K562 (cell line): ENCODE results near the gene RRBP1. TPM values are rescaled to one million over a fixed set of nuclear protein-coding genes. Genes with fewer than 3 reads are reported as not detected.

ENCODE experiments used
- ATF1 ChIP-seq, 2 experiments: fragments of 450-650 bp in 1 of 2; IDR thresholded peaks; 2 replicates each; pipeline ENCODE4 v1.6.1; 2016; ENCODE audit warnings: missing compliant biosample characterization in 1 of 2, missing genetic modification characterization in 1 of 2
- CCNT2 ChIP-seq: IDR thresholded peaks from 2 replicates; pipeline ENCODE4 v1.6.1; 2011; ENCODE audit warnings: borderline replicate concordance, low read depth, mild to moderate bottlenecking, moderate library complexity, mixed read lengths, low read length; ENCODE audit not compliant: insufficient read length; ENCODE audit errors: extremely low read depth
- MAFK ChIP-seq: IDR thresholded peaks from 2 replicates; pipeline ENCODE4 v1.6.1; 2011; ENCODE audit warnings: low read length, improper control_type of control experiment
- MCM7 ChIP-seq, 2 experiments: fragments of 450-650 bp; IDR thresholded peaks; 2 replicates each; pipeline ENCODE4 v1.6.1; 2016 to 2018
- MTA2 ChIP-seq: fragments of 450-650 bp; IDR thresholded peaks from 2 replicates; pipeline ENCODE4 v1.6.1; 2016; ENCODE audit warnings: low read depth
- MYBL2 ChIP-seq, 2 experiments: fragments of 450-650 bp in 1 of 2; sonication (generic) in 1 of 2; formaldehyde crosslinking in 1 of 2; IDR thresholded peaks; 2 replicates each; pipeline versions ENCODE4 v1.6.1 to v1.8.1; 2017 to 2022; ENCODE audit warnings: borderline replicate concordance in 1 of 2, inconsistent platforms in 1 of 2, low read depth in 1 of 2, mild to moderate bottlenecking in 1 of 2, missing genetic modification reagents in 1 of 2, moderate library complexity in 1 of 2
- NFXL1 ChIP-seq: fragments of 450-650 bp; formaldehyde crosslinking; IDR thresholded peaks from 2 replicates; pipeline ENCODE4 v1.4.0; 2021; ENCODE audit warnings: mild to moderate bottlenecking
- ZKSCAN1 ChIP-seq: fragments of 150-350 bp; IDR thresholded peaks from 2 replicates; pipeline ENCODE4 v1.6.1; 2016; ENCODE audit warnings: low read depth, low read length
- polyA plus RNA-seq, 8 experiments: library from polyadenylated mRNA; depleted of rRNA in 4 of 8; stranded (reverse) in 5 of 8; unstranded in 3 of 8; fragments of >200 nt; fragmentation: Nextera tagmentation in 2 of 8; fragmentation: Illumina TruSeq in 1 of 8; extraction: Ambion mirVana in 2 of 8; extraction: Trizol in 1 of 8; gene quantifications; 2 replicates each; pipeline versions ENCODE4 v1.2.1 to v1.2.3, GENCODE V29; 2011 to 2014; ENCODE audit warnings: inconsistent platforms in 1 of 8, missing spikeins in 1 of 8
- total RNA-seq, 7 experiments: library from RNA; depleted of rRNA in 6 of 7; stranded (reverse); fragments of >200 nt in 6 of 7; fragmentation: Illumina TruSeq in 2 of 7; extraction: Trizol in 2 of 7; gene quantifications; 2 replicates each; pipeline versions ENCODE4 v1.2.1 to v1.2.3, GENCODE V29; 2011 to 2021; ENCODE audit warnings: low replicate concordance in 1 of 7
- TF ChIP-seq, protein P1 (sequence below): fragments of 450-650 bp; formaldehyde crosslinking; IDR thresholded peaks from 2 replicates; pipeline ENCODE4 v1.4.0; 2020; ENCODE audit warnings: mild to moderate bottlenecking, mixed read lengths
- TF ChIP-seq, protein P2 (sequence below): IDR thresholded peaks from 2 replicates; pipeline ENCODE4 v1.6.1; 2012; ENCODE audit warnings: low read depth, low read length, improper control_type of control experiment, borderline replicate concordance
- TF ChIP-seq, protein P3 (sequence below): sonication (generic); formaldehyde crosslinking; IDR thresholded peaks from 2 replicates; pipeline ENCODE4 v1.8.0; 2022; ENCODE audit warnings: mild to moderate bottlenecking, missing genetic modification reagents
- TF ChIP-seq, protein P4 (sequence below): fragments of 450-650 bp; IDR thresholded peaks from 2 replicates; pipeline ENCODE4 v1.6.1; 2016; ENCODE audit warnings: mild to moderate bottlenecking, moderate library complexity

RRBP1 gene
- total and polyA plus RNA-seq, 9 of the 15 experiments (the other 6 are each of a cell fraction or from before 2014, with no cell fraction given): 0.84 to 32.0 (median 17.6) TPM

DNA sequence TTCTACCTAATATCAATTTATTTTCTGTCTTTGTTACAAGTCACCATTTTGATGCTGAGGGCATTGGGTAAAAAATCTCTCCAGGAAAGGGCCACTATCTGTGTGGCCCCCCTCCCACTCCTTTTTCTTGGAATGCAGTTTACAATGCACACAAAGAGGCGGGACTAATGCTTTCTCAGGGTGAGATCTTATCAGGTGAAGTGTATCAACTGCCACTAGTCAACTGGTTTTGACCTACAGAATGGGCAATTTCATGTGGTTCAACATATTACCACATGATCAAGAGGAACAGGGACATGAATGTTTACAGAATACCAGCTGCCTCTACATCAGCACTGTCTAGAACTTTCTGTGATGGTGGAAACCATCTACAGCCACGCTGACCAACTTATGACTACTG, 3.7 kb downstream of the RRBP1 start (continued):
- TF ChIP-seq, protein P1, sequence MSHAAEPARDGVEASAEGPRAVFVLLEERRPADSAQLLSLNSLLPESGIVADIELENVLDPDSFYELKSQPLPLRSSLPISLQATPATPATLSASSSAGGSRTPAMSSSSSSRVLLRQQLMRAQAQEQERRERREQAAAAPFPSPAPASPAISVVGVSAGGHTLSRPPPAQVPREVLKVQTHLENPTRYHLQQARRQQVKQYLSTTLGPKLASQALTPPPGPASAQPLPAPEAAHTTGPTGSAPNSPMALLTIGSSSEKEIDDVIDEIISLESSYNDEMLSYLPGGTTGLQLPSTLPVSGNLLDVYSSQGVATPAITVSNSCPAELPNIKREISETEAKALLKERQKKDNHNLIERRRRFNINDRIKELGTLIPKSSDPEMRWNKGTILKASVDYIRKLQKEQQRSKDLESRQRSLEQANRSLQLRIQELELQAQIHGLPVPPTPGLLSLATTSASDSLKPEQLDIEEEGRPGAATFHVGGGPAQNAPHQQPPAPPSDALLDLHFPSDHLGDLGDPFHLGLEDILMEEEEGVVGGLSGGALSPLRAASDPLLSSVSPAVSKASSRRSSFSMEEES: no peak
- TF ChIP-seq MAFK (no peak), MCM7 (IDR thresholded peaks at IDR 0.05) (no peak), ATF1 (CRISPR knock-in tag; IDR thresholded peaks at IDR 0.05) (no peak), ATF1 (tag; IDR thresholded peaks at IDR 0.05) (no peak), ZKSCAN1 (no peak), MTA2 (no peak), MYBL2 (IDR thresholded peaks at IDR 0.05; ENCODE audit: low read depth) (no peak), MYBL2 (CRISPR knock-in tag; IDR thresholded peaks at IDR 0.05; ENCODE audit: borderline replicate concordance) (no peak), NFXL1 (CRISPR knock-in tag) (no peak), CCNT2 (no peak)
- TF ChIP-seq, protein P2, sequence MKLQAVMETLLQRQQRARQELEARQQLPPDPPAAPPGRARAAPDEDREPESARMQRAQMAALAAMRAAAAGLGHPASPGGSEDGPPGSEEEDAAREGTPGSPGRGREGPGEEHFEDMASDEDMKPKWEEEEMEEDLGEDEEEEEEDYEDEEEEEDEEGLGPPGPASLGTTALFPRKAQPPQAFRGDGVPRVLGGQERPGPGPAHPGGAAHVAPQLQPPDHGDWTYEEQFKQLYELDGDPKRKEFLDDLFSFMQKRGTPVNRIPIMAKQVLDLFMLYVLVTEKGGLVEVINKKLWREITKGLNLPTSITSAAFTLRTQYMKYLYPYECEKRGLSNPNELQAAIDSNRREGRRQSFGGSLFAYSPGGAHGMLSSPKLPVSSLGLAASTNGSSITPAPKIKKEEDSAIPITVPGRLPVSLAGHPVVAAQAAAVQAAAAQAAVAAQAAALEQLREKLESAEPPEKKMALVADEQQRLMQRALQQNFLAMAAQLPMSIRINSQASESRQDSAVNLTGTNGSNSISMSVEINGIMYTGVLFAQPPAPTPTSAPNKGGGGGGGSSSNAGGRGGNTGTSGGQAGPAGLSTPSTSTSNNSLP: no peak
- TF ChIP-seq, protein P3, sequence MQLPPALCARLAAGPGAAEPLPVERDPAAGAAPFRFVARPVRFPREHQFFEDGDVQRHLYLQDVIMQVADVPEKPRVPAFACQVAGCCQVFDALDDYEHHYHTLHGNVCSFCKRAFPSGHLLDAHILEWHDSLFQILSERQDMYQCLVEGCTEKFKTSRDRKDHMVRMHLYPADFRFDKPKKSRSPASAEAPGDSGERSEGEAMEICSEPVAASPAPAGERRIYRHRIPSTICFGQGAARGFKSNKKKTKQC (CRISPR knock-in tag): no peak
- TF ChIP-seq, protein P4, sequence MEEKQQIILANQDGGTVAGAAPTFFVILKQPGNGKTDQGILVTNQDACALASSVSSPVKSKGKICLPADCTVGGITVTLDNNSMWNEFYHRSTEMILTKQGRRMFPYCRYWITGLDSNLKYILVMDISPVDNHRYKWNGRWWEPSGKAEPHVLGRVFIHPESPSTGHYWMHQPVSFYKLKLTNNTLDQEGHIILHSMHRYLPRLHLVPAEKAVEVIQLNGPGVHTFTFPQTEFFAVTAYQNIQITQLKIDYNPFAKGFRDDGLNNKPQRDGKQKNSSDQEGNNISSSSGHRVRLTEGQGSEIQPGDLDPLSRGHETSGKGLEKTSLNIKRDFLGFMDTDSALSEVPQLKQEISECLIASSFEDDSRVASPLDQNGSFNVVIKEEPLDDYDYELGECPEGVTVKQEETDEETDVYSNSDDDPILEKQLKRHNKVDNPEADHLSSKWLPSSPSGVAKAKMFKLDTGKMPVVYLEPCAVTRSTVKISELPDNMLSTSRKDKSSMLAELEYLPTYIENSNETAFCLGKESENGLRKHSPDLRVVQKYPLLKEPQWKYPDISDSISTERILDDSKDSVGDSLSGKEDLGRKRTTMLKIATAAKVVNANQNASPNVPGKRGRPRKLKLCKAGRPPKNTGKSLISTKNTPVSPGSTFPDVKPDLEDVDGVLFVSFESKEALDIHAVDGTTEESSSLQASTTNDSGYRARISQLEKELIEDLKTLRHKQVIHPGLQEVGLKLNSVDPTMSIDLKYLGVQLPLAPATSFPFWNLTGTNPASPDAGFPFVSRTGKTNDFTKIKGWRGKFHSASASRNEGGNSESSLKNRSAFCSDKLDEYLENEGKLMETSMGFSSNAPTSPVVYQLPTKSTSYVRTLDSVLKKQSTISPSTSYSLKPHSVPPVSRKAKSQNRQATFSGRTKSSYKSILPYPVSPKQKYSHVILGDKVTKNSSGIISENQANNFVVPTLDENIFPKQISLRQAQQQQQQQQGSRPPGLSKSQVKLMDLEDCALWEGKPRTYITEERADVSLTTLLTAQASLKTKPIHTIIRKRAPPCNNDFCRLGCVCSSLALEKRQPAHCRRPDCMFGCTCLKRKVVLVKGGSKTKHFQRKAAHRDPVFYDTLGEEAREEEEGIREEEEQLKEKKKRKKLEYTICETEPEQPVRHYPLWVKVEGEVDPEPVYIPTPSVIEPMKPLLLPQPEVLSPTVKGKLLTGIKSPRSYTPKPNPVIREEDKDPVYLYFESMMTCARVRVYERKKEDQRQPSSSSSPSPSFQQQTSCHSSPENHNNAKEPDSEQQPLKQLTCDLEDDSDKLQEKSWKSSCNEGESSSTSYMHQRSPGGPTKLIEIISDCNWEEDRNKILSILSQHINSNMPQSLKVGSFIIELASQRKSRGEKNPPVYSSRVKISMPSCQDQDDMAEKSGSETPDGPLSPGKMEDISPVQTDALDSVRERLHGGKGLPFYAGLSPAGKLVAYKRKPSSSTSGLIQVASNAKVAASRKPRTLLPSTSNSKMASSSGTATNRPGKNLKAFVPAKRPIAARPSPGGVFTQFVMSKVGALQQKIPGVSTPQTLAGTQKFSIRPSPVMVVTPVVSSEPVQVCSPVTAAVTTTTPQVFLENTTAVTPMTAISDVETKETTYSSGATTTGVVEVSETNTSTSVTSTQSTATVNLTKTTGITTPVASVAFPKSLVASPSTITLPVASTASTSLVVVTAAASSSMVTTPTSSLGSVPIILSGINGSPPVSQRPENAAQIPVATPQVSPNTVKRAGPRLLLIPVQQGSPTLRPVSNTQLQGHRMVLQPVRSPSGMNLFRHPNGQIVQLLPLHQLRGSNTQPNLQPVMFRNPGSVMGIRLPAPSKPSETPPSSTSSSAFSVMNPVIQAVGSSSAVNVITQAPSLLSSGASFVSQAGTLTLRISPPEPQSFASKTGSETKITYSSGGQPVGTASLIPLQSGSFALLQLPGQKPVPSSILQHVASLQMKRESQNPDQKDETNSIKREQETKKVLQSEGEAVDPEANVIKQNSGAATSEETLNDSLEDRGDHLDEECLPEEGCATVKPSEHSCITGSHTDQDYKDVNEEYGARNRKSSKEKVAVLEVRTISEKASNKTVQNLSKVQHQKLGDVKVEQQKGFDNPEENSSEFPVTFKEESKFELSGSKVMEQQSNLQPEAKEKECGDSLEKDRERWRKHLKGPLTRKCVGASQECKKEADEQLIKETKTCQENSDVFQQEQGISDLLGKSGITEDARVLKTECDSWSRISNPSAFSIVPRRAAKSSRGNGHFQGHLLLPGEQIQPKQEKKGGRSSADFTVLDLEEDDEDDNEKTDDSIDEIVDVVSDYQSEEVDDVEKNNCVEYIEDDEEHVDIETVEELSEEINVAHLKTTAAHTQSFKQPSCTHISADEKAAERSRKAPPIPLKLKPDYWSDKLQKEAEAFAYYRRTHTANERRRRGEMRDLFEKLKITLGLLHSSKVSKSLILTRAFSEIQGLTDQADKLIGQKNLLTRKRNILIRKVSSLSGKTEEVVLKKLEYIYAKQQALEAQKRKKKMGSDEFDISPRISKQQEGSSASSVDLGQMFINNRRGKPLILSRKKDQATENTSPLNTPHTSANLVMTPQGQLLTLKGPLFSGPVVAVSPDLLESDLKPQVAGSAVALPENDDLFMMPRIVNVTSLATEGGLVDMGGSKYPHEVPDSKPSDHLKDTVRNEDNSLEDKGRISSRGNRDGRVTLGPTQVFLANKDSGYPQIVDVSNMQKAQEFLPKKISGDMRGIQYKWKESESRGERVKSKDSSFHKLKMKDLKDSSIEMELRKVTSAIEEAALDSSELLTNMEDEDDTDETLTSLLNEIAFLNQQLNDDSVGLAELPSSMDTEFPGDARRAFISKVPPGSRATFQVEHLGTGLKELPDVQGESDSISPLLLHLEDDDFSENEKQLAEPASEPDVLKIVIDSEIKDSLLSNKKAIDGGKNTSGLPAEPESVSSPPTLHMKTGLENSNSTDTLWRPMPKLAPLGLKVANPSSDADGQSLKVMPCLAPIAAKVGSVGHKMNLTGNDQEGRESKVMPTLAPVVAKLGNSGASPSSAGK: no peak
